ENCODE data around the gene DPH2.

The DPH2 gene

GRCh38 chr1:44008259-44008658 is 38.4 kb downstream of the DPH2 start:
- no peak for DNase-seq

- no peak for DNase-seq
These were observed 41.2 kb downstream of the DPH2 start for GRCh38 chr1:44010935-44011471.

- DNase-seq: peak; percentile 9
These were observed 42.6 kb downstream of the DPH2 start for GRCh38 chr1:44012404-44012803.

- no peak for DNase-seq
These were observed 43.3 kb downstream of the DPH2 start for GRCh38 chr1:44012941-44013609.

GRCh38 chr1:44013949-44014348 is 44.1 kb downstream of the DPH2 start:
- DNase-seq: no peak

GRCh38 chr1:44014365-44015104 is 44.7 kb downstream of the DPH2 start:
- DNase-seq: no peak

- DNase-seq: no peak
These were observed 45.4 kb downstream of the DPH2 start for GRCh38 chr1:44015206-44015605.

- no peak for DNase-seq
These were observed 46.5 kb downstream of the DPH2 start for GRCh38 chr1:44016041-44016889.

GRCh38 chr1:44016890-44017400 is 47.1 kb downstream of the DPH2 start:
- no peak for DNase-seq

- no peak for DNase-seq
These were observed 49.7 kb downstream of the DPH2 start for GRCh38 chr1:44019466-44019948.

GRCh38 chr1:44020464-44020863 is 50.7 kb downstream of the DPH2 start:
- no peak for DNase-seq

GRCh38 chr1:44021156-44021555 is 51.3 kb downstream of the DPH2 start:
- DNase-seq: no peak

GRCh38 chr1:44021581-44022321 is 51.9 kb downstream of the DPH2 start:
- no peak for DNase-seq

Data from NCI-H1105 treated with DMSO at 0.1 percent for 48 hours (cell line).